A549 (cell line): ENCODE data around the gene SARS1. TPM values are rescaled to one million over a fixed set of nuclear protein-coding genes. Genes with fewer than 3 reads are reported as not detected.
A peak's percentile ranks its signal among the peaks of the same experiment; 100 is the strongest.

ENCODE experiments used
- ATAC-seq, 2 experiments: fragments of 200-7000 bp in 1 of 2; fragments of >200 bp in 1 of 2; cut with Nextera tagmentation in 1 of 2; cut with Tn5 transposase in 1 of 2; 3 replicates each; pipeline versions ENCODE4 v1.8.0 to v1.9.1; 2018 to 2020; ENCODE audit warnings: mild to moderate bottlenecking in 1 of 2, moderate library complexity in 1 of 2
- CTCF ChIA-PET: fragments of 300-600 bp; sonication (Branson Sonifier 250); formaldehyde crosslinking; extraction: SDS; loops from one replicate; lab custom pipeline; 2021; ENCODE audit warnings: antibody characterized with exemption, inconsistent platforms; lab: Yijun Ruan, JAX
- POLR2A ChIA-PET: fragments of 350-600 bp; formaldehyde crosslinking; extraction: SDS; loops from one replicate; lab custom pipeline; 2021; ENCODE audit warnings: antibody characterized with exemption, inconsistent platforms; lab: Yijun Ruan, JAX
- DNase-seq, 2 experiments: peaks; one replicate each; pipeline versions ENCODE4 v3.0.0 to v3.0.0-alpha.2; 2011 to 2016; ENCODE audit warnings: low read depth in 1 of 2, low spot score in 1 of 2
- FAIRE-seq: peaks from 2 replicates; lab custom pipeline; 2011; peaks lifted over from hg19 to GRCh38; lab: Jason Lieb, UNC
- H3K27ac ChIP-seq, 2 experiments: fragments of >200 bp; sonication (Bioruptor Twin); formaldehyde crosslinking; 3 replicates each; pipeline ENCODE4 v1.5.1; 2016 to 2017
- H3K4me1 ChIP-seq: fragments of >200 bp; sonication (Bioruptor Twin); formaldehyde crosslinking; 3 replicates; pipeline ENCODE4 v1.6.1; 2016
- H3K4me2 ChIP-seq: fragments of >200 bp; sonication (Bioruptor Twin); formaldehyde crosslinking; 3 replicates; pipeline ENCODE4 v1.6.1; 2016
- H3K4me3 ChIP-seq: fragments of >200 bp; sonication (Bioruptor Twin); formaldehyde crosslinking; 3 replicates; pipeline ENCODE4 v1.5.1; 2016
- H3K9me3 ChIP-seq: fragments of >200 bp; sonication (Bioruptor Twin); formaldehyde crosslinking; 3 replicates; pipeline ENCODE4 v1.6.1; 2016
- CHD4 ChIP-seq: fragments of 200-600 bp; sonication (generic); IDR thresholded peaks from 2 replicates; pipeline ENCODE4 v1.6.1; 2016; ENCODE audit warnings: antibody characterized with exemption, mild to moderate bottlenecking, borderline replicate concordance
- FOSL2 ChIP-seq, 2 experiments: fragments of 450-650 bp in 1 of 2; fragments of >200 bp in 1 of 2; sonication (Bioruptor Twin) in 1 of 2; formaldehyde crosslinking; IDR thresholded peaks; 2 replicates each; pipeline versions ENCODE4 v1.5.0 to v1.6.1; 2016 to 2020; ENCODE audit warnings: mild to moderate bottlenecking in 1 of 2, moderate library complexity in 1 of 2
- HEYL ChIP-seq: fragments of 250-450 bp; sonication (Bioruptor Pico); IDR thresholded peaks from 2 replicates; pipeline ENCODE4 v1.8.0; 2021; ENCODE audit warnings: mild to moderate bottlenecking, moderate library complexity
- HOXB13 ChIP-seq: fragments of 250-450 bp; sonication (Bioruptor Pico); IDR thresholded peaks from 2 replicates; pipeline ENCODE4 v1.5.0; 2020; ENCODE audit warnings: low read depth, mild to moderate bottlenecking, moderate library complexity
- KDM1A ChIP-seq: fragments of 200-600 bp; sonication (generic); IDR thresholded peaks from 2 replicates; pipeline ENCODE4 v1.6.1; 2016; ENCODE audit warnings: low read depth, mild to moderate bottlenecking
- MYC ChIP-seq: IDR thresholded peaks from 2 replicates; pipeline ENCODE4 v1.6.1; 2012; ENCODE audit warnings: mild to moderate bottlenecking, inconsistent platforms, low read length, improper control_type of control experiment, borderline replicate concordance
- NR3C1 ChIP-seq: fragments of >200 bp; sonication (Bioruptor Twin); formaldehyde crosslinking; IDR thresholded peaks from 3 replicates; pipeline ENCODE4 v1.6.1; 2017
- RAD21 ChIP-seq, 2 experiments: fragments of >200 bp in 1 of 2; sonication (Bioruptor Twin) in 1 of 2; formaldehyde crosslinking in 1 of 2; IDR thresholded peaks in 1 of 2; conservative IDR thresholded peaks in 1 of 2; 2 replicates in 1 of 2; 3 replicates in 1 of 2; pipeline ENCODE4 v1.6.1; 2012 to 2018; ENCODE audit warnings: inconsistent platforms in 1 of 2
- REST ChIP-seq: fragments of 200-600 bp; sonication (generic); IDR thresholded peaks from 2 replicates; pipeline ENCODE4 v1.6.1; 2016; ENCODE audit warnings: antibody characterized with exemption, mild to moderate bottlenecking, moderate library complexity
- ZSCAN20 ChIP-seq: fragments of 250-450 bp; sonication (Bioruptor Pico); IDR thresholded peaks from 2 replicates; pipeline ENCODE4 v1.8.0; 2022; ENCODE audit warnings: mild to moderate bottlenecking, moderate library complexity
- WGBS: methylation state at CpG from one replicate; pipeline ENCODE4 v1.1.6; 2017; ENCODE audit errors: missing lambda C conversion rate; 5-methylcytosine and 5-hydroxymethylcytosine counted together
- polyA plus RNA-seq, 4 experiments: library from polyadenylated mRNA; depleted of rRNA in 3 of 4; stranded (reverse); fragments of >200 nt; fragmentation: RNase III in 1 of 4; extraction: RNeasy Plus Mini Kit Qiagen cat#74134 plus additional on column Dnase treatment in 1 of 4; gene quantifications; 2 replicates in 3 of 4; 3 replicates in 1 of 4; pipeline ENCODE4 v1.2.3, GENCODE V29; 2011 to 2017
- TF ChIP-seq, protein P1 (sequence below): fragments of >200 bp; sonication (Bioruptor Twin); formaldehyde crosslinking; IDR thresholded peaks from 3 replicates; pipeline ENCODE4 v1.6.1; 2016
- TF ChIP-seq, protein P2 (sequence below): fragments of 250-450 bp; sonication (Bioruptor Pico); IDR thresholded peaks from 2 replicates; pipeline ENCODE4 v1.5.0; 2021; ENCODE audit warnings: mild to moderate bottlenecking, moderate library complexity, borderline replicate concordance
- TF ChIP-seq, protein P3 (sequence below): IDR thresholded peaks from 2 replicates; pipeline ENCODE4 v1.6.1; 2012

The SARS1 gene
- polyA plus RNA-seq, 2 of the 4 experiments (the other 2 are of a cell fraction) = 103 to 152 TPM

GRCh38 chr1:109271458-109271857 lies 57.7 kb downstream of the SARS1 start:
- WGBS = 60% methylated on average over 1 of the region's 6 CpGs
- POLR2A ChIA-PET = no interaction called here
- Histone ChIP-seq H3K4me1 (peaks cover 37% of the 10 kb centered on the region), H3K27ac (peak overlapping the region in 1 of 2 experiments; percentile 99; a peak in 2 of 6 replicates), H3K4me2 (no peak overlapping the region), H3K4me3 (no peak overlapping the region), H3K9me3 (no peaks in the 10 kb centered on the region)
- FAIRE-seq = no peak
- no peak for DNase-seq
- no peak for ATAC-seq
- no peak for TF ChIP-seq HOXB13
- no peak for TF ChIP-seq MYC
- TF ChIP-seq RAD21 (conservative IDR thresholded peaks at IDR 0.05 in 1 of 2, IDR thresholded peaks at IDR 0.05 in 1 of 2) = no peak
- TF ChIP-seq FOSL2 (IDR thresholded peaks at IDR 0.05) = no peak
- no peak for TF ChIP-seq FOSL2 (CRISPR knock-in tag; IDR thresholded peaks at IDR 0.05)
- TF ChIP-seq, protein P1, sequence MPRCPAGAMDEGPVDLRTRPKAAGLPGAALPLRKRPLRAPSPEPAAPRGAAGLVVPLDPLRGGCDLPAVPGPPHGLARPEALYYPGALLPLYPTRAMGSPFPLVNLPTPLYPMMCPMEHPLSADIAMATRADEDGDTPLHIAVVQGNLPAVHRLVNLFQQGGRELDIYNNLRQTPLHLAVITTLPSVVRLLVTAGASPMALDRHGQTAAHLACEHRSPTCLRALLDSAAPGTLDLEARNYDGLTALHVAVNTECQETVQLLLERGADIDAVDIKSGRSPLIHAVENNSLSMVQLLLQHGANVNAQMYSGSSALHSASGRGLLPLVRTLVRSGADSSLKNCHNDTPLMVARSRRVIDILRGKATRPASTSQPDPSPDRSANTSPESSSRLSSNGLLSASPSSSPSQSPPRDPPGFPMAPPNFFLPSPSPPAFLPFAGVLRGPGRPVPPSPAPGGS = no peak
- TF ChIP-seq HEYL = no peak
- TF ChIP-seq REST = no peak
- TF ChIP-seq KDM1A = no peak
- TF ChIP-seq, protein P2, sequence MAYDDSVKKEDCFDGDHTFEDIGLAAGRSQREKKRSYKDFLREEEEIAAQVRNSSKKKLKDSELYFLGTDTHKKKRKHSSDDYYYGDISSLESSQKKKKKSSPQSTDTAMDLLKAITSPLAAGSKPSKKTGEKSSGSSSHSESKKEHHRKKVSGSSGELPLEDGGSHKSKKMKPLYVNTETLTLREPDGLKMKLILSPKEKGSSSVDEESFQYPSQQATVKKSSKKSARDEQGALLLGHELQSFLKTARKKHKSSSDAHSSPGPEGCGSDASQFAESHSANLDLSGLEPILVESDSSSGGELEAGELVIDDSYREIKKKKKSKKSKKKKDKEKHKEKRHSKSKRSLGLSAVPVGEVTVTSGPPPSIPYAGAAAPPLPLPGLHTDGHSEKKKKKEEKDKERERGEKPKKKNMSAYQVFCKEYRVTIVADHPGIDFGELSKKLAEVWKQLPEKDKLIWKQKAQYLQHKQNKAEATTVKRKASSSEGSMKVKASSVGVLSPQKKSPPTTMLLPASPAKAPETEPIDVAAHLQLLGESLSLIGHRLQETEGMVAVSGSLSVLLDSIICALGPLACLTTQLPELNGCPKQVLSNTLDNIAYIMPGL (CRISPR knock-in tag) = no peak
- CTCF ChIA-PET = no interaction called here

DNA sequence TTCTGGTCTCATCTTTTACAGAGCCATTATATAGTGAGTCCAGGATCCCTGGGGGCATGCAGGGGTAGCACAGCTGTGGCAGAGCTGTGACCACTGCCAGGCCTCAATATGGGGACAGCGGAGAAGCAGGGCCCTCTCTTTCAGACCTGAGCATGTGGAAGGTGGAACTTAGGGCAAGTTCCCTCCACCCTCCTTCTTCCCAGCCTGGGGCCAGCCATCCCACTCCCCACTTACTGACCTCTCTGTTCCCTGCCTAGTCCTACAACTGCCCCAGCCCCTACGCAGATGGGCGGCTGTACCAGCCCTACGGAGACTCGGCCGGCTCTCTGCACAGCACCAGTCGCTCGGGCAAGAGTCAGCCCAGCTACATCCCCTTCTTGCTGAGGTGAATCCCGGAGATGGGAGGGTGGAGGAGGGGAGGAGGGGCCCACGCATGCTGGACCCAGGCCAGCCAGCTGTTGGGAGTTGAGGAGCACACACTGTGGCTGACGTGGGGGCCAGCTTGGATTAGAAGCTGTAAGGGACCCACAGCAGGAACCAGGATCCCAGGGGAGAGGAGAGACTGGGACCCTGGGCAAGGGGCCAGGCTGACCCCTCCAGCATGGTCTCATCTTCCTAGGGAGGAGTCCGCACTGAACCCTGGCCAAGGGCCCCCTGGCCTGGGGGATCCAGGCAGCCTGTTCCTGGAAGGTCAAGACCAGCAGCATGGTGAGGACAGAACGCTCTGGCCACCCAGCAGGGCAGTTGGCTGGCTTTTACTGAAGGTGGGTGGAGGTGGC lies 58.5 kb downstream of the SARS1 start:
- no peak for TF ChIP-seq NR3C1
- TF ChIP-seq CHD4 = no peak
- TF ChIP-seq, protein P3, sequence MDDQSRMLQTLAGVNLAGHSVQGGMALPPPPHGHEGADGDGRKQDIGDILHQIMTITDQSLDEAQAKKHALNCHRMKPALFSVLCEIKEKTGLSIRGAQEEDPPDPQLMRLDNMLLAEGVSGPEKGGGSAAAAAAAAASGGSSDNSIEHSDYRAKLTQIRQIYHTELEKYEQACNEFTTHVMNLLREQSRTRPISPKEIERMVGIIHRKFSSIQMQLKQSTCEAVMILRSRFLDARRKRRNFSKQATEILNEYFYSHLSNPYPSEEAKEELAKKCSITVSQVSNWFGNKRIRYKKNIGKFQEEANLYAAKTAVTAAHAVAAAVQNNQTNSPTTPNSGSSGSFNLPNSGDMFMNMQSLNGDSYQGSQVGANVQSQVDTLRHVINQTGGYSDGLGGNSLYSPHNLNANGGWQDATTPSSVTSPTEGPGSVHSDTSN = no peak
- TF ChIP-seq ZSCAN20 (CRISPR knock-in tag) = no peak
- DNase-seq (no peak), FAIRE-seq (no peak), ATAC-seq (no peak)
- POLR2A ChIA-PET = no interaction called here
- no peaks in the 10 kb centered on the region for H3K9me3 ChIP-seq
- 85% methylated on average over 7 of the region's 13 CpGs for WGBS
- no peak overlapping the region for H3K4me2 ChIP-seq
- H3K27ac ChIP-seq = peak overlapping the region; percentile 95 to 99
- no peak overlapping the region for H3K4me3 ChIP-seq
- peaks cover 45% of the 10 kb centered on the region for H3K4me1 ChIP-seq
- CTCF ChIA-PET = interaction anchor here (0.6 to 1.7 kb wide), 2 partner anchors 126 to 239 kb away, joined by 3 to 9 read pairs; partner anchors contain the start of gene SORT1
